DMS153 treated with DMSO at 0.1 percent for 48 hours (cell line): Measurements from ENCODE around the gene WNT9A.
"Not testable (repeated sequence)": the region's sequence is repeated elsewhere in the genome, so short reads cannot be mapped to it uniquely, and the experiment has no call there.

Experiments used
- DNase-seq: peaks from one replicate; lab custom pipeline; 2025; ENCODE audit not compliant: unreplicated experiment; lab: John Stamatoyannopoulos, UW

WNT9A gene

GRCh38 chr1:227887697-227888403 is 59.9 kb downstream of the WNT9A start:
- peak; percentile 7 for DNase-seq

DNA sequence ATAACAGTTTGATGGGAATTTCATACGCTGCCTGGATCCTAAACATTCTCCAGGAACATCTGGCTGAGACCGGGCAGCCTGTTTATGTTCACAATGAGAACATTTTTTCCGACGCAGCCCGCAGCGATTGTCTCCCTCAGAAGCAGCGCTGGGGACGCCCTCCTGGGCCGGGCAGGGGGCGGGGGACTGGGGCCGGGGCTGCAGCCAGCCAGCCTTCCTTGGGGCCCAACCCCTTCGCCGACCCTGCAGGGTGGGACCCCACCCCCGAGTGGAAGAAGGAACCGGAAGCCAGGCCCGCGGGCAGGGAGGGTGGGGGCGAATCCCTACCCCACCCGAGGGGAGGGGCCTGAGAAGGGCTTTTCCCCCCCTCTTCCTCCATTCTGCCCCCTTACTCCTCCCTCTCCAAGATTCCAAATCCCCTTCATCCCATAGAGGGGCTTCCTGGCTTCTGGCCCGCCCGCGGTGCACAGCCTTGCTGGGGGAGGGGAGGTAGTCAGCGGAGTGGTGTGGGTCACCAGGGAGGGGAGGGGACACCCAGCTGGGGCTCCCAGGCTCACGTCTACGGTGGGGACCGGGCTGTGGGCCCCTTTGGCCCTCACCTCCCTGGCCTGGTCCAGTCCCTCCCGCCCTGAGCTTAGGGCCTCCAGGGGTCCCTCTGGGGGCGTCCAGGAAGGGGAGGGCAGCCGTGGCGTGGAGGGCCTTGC is 60.6 kb downstream of the WNT9A start:
- peak; percentile 3 for DNase-seq

- no peak for DNase-seq
Measured at GRCh38 chr1:227886503-227886961, 61.2 kb downstream of the WNT9A start.

DNA sequence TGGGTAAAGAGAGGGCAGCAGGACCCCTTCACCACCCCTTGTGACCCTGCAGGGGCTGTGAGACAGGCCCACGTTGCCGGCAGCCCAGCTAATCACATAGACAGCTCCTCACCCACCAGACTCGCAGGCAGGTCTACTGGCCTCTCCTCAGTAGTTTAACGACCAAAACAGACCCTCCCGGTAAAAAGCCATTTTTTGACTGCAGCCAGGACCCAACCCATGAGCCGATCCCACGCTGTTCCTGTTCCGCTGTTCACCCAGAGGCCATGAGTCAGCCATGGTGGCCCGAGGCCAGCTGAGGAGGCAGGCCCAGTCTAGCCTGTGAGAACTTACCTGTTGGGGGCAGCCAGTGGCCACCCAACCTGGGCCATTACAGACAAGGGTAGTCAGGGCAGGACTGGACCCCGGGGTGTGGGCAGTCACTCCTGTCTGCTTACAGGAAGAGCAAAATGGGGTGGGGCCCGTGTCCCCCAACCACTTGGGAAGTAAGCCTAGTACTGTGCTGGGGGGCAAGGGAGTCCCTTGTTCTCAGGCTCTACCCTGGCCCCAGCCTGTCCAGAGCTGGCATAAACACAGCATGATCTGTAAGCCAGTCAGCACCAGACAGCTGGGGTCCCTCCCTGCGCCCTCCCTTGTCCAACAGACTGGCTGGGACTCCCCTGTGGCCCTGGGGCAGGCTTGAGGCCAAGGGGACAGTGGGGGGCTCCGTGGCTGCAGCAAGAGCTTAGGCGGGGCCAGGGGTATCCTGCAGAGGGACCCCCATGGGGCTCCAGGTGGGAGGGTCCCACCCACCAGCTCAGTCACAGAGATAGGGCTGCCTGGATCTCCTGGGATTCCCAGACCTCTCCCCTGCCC is 61.9 kb downstream of the WNT9A start:
- DNase-seq: no peak

DNA sequence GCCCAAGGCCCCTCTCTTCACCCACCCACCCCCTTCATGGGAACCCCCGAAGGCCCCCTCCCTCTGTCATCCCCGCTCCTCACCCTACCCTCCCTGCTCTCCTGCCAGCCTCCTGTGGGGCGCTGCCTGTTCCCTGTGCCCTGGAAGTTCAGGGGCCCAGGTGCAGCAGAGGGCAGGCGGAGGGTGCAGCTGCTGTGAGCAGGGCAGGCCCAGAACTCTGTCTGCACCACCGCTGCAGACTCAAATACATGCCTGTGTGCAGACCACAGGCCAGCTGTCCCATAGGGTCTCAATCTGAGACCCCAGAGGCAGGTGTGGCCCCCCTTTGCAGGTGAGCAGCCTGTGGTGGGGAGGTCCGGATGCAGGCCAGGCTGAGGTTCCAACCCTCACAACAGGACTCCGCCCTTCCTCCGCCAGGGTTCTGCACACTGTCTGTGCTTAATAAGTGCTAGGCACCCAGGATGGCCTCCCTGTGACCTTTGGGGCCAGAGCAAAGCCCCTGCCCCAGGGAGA is 62.5 kb downstream of the WNT9A start:
- DNase-seq: no peak

DNA sequence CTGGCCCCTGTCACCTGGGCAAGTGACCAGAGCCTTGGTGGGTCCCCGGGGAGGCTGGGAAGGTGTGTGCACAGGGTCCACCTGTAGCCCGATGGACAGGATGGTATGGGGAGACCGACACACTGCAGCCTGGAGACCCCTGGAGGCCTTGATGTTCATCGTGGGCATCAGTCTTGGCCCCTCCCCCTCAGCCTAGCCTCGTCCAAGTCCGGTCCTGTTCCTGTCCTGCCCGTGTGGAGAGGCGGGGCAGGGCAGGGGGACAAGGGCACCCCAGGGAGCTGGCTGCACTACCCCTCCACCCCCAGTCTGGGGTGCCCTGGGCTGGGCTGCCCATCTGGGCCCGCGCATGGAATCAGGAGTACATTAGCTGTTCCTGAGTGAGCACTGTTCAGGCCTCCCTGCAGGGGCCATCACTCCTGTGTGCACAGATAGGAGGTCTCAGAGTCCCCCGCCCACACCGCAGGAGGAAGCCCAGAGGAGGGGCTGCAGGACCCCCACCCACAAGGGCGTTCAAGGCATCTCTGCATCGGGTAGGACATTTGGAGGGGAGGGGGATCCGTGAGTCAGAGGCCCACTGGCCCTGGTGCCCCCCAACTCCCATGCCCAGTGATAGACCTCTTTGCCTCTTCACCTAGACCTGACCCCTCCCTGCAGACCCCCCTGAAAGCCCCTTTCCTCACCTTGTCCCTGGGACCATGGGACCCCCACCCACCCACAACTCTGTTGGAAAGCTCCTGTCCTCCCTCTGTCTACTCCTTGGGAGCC is 63.2 kb downstream of the WNT9A start:
- DNase-seq: no peak

- no peak for DNase-seq
Measured at GRCh38 chr1:227883641-227884301, 64.0 kb downstream of the WNT9A start.

- DNase-seq: no peak
Measured at GRCh38 chr1:227883073-227883520, 64.6 kb downstream of the WNT9A start.

DNA sequence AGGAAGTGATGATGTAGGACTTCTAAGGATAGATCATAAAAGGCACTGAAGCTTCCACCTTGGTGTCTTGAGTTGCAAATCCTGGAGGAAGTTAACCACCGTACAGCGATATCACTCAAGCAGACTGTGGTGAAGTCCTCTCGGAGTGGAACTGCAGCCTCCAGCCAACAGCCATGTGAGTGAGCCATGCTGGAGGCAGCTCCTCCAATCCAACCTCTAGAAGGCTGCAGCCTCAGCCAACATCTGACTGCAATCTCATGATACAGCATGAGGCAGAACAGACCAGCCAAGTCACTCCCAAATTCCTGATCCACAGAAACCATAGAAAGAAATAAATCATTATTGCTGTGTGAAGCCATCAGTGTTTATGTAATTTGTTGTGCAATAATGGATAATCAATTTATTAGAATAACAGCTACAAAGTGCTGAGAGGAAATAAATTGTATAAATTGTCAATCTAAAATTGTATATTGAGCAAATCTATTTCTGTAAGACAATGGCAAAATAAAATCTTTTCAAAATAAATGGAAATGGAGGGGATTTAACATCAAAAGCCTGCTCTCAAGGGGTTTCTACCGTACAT is 67.3 kb downstream of the WNT9A start:
- DNase-seq: no peak

DNA sequence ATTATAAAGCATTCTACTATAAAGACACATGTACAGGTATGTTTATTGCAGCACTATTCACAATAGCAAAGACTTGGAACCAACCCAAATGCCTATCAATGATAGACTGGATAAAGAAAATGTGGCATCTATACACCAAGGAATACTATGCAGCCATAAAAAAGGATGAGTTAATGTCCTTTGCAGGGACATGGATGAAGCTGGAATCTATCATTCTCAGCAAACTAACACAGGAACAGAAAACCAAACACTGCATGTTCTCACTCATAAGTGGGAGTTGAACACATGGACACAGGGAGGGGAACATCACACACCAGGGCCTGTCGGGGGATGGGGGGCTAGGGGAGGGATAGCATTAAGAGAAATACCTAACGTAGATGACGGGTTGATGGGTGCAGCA is 69.9 kb downstream of the WNT9A start:
- not testable (repeated sequence) for DNase-seq

- DNase-seq: not testable (repeated sequence)
Measured at GRCh38 chr1:227871892-227872291, 75.8 kb downstream of the WNT9A start.

GRCh38 chr1:227870366-227870765 is 77.4 kb downstream of the WNT9A start:
- DNase-seq: no peak

GRCh38 chr1:227869851-227870305 is 77.9 kb downstream of the WNT9A start:
- no peak for DNase-seq

DNA sequence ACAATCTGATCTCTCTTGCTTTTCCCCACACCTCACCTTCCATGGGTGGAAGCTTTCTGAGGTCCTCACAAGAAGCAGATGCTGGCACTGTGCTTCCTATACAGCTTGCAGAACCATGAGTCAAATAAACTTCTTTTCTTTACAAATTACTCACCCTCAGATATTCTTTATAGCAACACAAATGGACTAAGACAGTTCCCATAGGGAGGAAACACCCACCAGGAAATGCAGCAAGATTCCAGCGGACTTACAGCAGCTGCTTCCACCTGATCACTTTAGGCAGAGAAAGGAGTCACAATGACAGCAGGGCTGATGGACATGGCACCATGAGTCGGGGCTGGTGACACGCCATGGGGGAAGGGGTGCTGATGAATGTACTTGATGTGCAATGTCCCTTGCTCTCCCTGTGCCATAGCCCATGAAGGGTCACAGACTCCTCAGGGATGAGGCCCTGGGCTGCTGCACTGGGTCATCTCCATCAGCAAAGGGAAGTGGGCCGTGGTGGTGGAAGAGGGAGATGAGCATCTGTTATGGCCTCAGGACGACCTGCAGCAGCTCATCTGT is 78.4 kb downstream of the WNT9A start:
- DNase-seq: no peak
